NCI-H187 (cell line): ENCODE measurements around the gene LIN37.

Source experiments
- DNase-seq, 2 experiments: peaks; one replicate each; lab custom pipeline; 2025; lab: John Stamatoyannopoulos, UW

Gene LIN37

DNA sequence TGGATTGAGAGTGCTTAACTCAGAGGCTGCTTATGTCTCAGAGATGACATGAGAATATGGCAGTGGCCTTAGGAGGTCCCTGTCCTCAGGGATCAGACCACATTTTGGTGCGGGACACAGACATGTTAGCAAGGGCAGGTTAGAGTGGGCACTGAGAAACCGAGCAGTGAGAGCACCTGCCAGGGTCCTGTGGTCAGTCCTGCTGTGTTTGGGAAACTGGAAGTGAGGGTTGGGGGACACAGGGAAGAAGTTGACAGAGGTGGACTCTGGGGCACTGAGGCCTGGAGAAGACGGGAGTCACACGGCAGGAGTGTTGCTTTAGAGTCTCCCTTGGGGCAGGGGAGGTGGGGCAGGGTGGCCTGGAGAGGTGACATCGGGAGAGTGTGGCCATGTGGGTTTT, 13.5 kb upstream of the LIN37 start:
- DNase-seq = no peak

DNA sequence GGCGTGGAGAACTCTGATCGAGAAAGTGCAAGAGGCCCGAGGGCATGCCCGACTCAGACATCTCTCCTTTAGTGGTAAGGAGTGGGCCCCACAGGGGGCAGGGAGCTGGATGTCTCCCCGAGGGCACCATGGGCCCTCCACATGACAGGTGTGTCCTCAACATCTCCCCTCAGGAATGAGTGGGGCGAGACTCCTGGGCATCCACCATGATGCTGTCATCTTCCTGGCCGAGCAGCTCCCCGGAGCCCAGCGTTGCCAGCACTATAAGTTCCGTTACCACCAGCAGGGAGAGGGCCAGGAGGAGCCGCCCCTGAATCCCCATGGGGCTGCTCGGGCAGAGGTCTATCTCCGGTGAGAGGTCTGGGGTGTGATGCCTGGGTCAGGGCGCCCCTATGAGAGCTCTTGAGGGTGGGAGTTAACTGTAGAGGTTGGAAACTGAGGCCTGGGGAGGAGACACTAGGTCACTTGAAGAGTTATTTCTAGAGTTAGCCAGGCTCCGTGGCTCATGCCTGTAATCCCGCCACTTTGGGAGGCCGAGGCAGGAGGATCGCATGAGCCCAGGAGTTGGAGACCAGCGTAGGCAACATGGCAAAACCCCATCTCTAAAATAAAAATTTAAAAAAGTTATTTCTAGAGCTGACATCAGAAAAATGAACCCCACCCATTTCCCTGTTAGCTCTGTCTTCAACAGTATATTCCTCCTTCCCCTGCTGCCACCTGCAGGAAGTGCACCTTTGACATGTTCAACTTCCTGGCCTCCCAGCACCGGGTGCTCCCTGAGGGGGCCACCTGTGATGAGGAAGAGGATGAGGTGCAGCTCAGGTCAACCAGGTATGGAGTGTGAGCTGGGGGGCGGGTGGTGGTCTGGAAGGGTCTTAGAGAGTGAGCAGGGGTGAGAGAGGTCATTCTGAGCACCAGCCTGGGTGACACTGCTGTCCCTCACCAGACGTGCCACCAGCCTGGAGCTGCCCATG, 11.2 kb upstream of the LIN37 start:
- DNase-seq = no peak

DNA sequence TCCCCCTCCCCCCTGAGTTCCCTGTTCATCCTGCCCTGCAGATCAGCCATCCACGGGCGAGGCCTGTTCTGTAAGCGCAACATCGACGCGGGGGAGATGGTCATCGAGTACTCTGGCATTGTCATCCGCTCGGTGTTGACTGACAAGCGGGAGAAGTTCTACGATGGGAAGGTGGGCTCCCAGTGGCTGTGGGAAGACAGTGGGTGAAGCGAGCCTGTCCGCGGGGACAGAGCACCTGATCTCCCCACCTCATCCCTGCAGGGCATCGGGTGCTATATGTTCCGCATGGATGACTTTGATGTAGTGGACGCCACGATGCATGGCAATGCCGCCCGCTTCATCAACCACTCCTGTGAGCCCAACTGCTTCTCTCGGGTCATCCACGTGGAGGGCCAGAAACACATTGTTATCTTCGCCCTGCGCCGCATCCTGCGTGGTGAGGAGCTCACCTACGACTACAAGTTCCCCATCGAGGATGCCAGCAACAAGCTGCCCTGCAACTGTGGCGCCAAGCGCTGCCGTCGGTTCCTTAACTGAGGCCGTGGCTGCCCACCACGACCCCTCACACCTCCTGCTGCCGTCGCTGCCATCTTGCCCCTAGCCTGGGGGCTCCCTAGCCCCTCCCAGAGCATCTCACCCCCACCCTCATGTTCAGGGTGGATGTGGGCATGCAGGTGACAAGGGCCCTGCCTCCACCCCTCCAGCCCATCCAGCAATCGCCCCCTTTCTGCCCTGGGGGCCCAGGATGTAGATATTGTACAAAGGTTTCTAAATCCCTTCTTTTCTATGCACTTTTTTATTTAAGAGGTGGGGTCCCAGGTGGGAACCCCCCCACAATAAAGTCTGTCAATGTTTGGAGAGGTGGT, 10.1 kb upstream of the LIN37 start:
- no peak for DNase-seq

DNA sequence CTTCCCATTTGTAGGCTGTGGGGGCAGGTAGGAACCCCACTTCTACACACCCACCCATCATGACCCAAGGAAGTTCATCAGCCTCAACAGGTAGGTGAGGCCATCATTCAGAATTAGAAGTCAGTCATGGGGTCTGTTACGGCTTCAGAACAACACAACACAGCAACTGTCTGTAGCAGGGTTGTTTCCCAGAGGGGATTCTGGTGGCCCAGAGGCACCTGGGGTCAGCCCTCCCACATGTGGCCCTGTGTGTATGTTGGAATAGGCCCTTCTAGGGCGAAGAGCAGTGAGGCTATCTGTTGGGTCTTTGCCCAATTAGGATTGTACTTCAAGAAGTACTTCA, 9.5 kb upstream of the LIN37 start:
- no peak for DNase-seq

DNA sequence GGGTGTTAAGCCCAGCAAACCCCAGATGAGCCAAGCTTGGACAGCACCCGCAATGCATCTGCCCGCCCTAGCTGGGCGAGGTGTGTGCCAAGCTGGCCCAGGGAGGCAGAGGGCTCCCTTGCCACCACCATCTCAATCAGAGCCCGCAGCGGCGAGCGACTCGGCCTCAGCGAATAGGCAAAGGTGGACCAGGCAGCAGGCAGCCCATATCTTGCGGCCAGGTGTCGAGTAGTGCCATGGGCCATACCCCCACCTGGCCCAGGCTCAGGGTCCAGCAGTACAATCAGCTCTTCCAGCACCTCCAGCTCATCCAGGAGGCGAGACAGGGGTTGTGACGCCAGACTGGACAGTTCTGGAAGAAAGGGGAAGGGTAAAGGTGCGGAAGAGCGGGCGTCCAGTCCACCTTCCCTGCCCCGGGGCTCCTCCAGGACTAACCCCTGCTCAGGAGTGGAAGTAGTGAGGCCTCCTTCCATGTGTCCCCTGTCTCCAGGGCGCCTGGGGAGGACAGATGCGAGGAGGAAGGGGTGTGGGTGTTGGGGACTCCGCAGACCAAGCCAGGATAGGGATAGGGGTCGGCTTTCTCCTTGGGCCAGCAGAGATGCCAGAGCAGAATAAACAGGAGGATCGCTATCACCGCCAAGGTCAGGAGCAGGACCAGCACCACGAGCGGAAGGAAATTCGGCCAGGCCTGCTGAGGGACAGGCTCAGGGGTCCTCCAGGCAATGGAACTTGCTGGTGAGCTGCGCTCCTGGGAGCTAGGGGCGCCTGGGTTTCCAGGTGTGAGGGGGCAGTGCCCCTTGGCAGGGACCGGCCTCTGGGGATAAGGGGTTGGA, 8.9 kb upstream of the LIN37 start:
- DNase-seq = no peak

DNA sequence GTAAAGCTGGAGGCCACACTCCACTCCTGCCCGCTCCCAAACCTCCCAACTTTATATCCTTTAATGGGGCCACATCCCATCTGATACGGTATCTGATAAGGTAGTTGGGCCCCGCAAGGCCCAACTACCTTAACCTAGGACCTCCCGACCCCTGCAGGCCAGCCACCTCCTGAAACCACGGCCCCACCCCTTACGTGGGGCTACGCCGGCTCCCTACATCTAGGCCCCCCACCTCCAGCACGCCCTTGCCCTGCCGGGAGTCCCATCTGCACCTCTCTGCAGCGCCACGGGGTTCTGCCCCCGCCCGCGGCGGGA, 8.3 kb upstream of the LIN37 start:
- no peak for DNase-seq

DNA sequence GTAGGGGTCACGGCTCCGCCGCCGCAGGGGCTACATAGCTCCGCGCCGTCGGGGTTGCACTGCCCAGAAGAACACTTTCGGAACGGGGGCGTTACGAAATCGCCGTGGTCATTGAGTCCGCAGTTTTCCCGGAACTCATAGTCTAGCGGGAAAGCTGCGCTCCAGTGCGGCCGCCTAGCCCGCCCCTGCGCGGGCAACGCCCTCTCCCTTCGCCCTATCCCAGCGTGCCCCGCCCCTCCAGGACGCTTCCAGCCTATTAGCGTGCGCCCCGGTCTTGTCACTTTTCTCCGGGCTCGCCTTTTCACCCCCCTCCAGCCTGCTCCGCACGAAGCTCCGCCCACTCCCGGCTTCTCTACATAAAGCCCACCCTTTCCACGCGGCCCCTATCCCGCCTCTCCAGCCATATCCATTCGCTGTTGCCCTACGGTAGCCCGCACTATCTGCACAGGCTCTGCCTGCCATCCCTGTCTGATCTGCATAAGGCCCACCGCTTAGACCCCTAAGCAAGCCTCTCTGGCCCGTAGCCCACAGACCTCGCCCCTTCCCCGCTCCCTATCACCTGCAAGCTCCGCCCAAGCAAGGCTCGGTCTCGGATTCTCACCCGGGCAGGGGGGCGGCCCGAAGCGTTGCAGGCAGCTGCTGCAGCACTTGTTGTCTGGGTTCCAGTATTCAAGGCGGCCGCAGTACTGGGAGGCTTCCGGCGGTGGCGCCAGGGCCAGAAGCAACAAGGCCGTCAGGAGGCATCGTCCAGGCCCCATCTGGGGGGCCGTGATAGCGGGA, 7.8 kb upstream of the LIN37 start:
- DNase-seq = peak; percentile 97 to 98

DNA sequence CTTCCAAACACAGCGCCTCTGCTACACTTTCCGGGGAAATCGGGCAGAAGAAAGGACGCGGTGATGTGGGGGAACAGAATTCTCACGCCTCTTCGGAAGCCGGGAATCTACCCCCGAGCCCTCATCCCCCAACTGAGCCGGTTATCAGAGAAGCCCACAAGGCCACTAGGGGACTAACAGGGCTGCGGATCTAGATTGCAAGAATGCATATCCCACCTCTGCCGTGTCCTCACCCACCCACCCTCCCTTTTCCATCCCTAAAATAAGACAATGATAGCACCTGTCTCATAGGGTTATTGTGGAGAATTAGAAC, 7.2 kb upstream of the LIN37 start:
- no peak for DNase-seq

DNA sequence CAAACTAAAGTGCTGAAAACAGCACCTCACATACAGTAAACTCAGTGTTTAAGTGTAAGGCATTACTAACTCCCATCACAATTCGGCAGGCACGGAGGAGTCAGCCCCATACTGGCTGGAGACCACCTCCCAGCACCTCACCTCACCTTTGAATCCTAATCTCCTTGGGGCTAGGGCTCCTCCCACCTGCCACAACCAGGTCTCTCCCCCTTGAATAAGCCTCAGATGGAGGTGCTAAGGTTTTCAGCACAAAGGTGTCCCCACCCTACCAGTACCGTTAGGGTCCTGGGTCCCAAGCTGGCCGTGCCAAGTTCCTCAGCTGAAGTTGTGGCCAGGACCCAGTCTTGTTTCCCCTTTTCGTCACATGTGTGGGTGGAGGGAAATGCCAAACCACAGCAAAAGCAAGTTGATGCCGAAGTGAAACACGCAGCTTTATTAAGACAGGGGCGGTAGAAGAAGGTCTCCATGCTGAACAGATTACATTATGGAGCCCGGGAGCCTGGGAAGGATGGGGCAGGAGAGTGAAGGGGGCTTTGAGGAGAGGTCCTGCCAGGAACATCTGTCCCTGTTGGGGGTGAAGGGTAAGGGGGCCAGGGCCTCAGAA, 6.2 kb upstream of the LIN37 start, which contains the start of gene IGFLR1:
Gene IGFLR1, minus strand, starts transcription at position 332 of the 604 bp plus-strand sequence. CDS start 1,272 bp downstream, outside the sequence.
- DNase-seq = no peak

DNA sequence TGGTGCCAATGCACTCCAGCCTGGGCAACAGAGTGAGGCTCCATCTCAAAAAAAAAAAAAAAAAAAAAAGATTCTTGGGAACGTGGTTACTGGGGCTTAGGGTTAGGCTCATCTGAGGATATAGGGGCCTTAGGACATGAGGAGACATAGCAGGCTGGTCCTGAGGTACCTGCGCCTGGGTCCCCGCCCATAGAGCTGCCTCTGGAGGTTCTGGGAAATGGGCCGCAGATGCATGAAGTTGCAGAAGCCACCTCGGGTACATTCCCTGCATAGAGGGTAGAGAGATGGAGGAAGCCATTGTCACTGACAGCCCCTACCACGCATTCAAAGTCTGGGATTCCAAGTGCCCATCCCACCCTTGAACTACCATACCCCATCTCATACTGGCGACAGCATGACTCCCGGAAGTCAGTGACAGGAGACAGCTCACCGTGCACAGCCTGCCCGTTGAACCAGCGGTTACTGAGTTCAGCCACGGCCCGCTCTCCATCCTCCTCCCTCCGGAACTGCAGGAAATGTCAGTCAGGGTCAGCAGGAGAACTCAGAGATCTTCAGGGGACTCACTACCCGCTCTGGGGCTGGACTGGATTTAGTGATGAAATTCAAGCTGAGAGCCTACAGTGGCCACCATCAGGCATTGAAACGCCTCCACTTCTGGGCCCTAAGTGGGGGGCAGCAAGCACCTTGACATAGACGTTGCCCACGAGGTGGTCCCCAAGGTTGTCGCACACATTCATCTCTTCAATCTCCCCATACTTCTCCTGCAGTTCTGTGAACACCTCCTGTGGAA, 4.5 kb upstream of the LIN37 start:
- no peak for DNase-seq

DNA sequence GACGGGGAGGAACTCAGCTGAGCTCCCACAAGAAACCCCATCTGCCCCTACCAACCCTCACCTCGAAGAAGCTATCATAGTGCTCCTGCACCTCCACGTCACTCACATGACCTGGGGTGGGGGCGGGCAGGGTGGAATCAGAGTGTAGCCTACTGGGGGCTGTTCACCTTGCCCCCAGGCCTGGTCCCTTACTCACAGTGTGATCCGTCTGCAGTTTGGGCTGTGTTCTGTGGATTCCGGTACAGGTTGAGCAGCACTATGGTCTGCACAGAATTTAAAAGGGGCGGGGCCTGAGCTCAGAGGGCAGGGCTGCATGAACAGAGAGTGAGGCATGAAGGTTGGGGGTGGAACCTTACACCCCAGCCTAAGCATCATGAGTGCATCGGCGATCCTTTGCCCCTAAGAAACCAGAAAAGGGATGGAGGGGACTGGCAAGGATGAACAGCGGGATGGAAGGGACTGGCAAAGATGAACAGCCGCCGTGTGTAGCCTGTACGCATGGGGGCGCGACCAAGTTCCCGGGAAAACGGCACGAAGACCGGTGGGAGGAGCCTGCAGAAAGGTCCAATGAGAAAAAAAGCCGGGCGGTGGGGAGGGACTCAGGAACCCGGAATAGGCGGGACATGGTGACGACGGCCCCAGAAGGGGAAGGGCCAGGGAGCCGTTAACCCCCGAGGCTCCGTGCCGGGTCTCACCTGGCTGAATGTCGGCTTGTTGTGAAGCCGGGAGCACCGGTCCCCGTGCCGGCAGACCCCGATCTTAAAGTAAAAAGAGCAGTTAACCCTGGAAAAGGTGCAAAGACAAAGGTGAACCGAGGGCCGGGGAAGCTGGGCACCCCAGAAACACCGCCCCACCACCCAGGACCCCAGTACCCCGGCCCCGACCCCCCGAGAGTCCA, 3.7 kb upstream of the LIN37 start:
- DNase-seq = peak; percentile 87 to 98

DNA sequence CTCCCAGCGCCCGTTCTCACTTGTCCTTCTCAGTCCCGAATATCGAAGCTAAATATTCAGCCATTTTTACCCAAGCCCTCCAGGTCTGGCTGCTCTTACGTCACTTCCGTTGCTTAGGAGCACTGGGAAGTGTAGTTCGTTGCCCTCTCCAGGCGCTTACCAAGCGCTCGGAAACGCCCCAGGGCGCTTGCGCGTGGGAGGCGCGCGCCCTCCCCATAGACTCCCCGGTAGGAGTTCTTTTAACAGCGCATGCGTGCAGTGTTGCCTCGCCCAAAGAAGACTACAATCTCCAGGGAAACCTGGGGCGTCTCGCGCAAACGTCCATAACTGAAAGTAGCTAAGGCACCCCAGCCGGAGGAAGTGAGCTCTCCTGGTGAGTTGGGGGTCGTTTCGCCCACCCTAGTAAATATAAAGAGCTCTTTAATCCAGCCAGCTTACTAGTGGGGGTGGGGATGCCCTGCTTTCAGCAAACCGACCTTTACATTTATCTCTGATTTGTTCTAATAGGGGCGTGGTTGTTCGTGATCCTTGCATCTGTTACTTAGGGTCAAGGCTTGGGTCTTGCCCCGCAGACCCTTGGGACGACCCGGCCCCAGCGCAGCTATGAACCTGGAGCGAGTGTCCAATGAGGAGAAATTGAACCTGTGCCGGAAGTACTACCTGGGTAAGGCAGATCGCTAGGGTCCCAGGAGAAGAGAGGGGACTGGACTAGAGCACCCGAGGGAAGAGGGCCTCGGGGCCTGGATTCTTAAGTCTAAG, 2.9 kb upstream of the LIN37 start, which contains the start of the genes PSENEN and U2AF1L4:
Gene PSENEN, plus strand, starts transcription at position 324 of the 759 bp plus-strand sequence. Its CDS starts 280 bp downstream, at position 604.
Gene U2AF1L4, minus strand, starts transcription at position 91 of the 759 bp plus-strand sequence. Its CDS starts 27 bp downstream, at position 64.
- DNase-seq = peak; percentile 97 to 99

DNA sequence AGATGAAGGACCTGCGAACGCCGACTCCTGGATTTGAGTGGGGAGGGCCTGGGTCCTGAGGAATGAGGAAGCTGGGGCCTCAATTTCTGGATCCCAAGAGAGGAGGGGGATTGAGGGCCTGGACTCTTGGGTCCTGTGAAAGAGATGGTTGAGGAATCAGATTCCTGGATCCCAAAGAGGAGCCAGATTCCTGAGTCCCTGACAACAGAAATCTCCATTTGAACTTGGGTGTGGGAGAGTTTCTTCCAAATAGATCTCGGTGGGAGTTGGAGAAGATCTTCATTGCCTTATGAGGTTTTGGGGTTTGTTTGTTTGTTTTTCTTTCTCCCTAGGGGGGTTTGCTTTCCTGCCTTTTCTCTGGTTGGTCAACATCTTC, 2.3 kb upstream of the LIN37 start:
- DNase-seq = no peak

DNA sequence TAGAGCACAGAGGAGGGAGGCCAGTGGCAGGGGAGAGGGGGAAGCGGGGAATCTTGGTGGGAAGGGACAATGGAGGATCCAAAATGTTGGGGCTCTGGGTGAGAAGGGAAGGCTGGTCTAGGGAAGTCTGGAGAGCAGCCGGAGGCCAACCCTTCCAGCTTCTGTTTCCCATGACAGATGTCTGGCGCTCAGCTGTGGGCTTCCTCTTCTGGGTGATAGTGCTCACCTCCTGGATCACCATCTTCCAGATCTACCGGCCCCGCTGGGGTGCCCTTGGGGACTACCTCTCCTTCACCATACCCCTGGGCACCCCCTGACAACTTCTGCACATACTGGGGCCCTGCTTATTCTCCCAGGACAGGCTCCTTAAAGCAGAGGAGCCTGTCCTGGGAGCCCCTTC, 1.8 kb upstream of the LIN37 start:
- no peak for DNase-seq

DNA sequence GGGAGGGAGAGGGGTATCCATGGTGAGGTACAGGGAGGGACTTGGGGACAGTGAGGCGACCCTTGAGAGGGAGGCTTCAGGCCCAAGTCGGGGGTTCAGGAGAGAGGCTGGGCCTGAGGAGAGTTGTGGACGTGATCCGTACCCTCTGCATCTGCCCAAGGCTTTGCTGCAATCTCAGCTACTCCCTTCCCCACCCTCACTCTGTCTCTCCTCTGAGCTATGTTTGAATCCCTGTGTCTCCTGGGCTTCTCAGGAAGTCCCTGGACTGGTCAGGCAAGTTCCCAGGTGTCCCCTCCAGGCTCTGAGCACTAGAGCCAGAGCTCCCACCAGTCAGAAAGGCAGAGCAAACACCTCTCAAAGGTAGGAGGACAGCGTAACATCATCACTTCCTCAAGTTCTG, 1.8 kb downstream of the LIN37 start:
- DNase-seq = no peak

DNA sequence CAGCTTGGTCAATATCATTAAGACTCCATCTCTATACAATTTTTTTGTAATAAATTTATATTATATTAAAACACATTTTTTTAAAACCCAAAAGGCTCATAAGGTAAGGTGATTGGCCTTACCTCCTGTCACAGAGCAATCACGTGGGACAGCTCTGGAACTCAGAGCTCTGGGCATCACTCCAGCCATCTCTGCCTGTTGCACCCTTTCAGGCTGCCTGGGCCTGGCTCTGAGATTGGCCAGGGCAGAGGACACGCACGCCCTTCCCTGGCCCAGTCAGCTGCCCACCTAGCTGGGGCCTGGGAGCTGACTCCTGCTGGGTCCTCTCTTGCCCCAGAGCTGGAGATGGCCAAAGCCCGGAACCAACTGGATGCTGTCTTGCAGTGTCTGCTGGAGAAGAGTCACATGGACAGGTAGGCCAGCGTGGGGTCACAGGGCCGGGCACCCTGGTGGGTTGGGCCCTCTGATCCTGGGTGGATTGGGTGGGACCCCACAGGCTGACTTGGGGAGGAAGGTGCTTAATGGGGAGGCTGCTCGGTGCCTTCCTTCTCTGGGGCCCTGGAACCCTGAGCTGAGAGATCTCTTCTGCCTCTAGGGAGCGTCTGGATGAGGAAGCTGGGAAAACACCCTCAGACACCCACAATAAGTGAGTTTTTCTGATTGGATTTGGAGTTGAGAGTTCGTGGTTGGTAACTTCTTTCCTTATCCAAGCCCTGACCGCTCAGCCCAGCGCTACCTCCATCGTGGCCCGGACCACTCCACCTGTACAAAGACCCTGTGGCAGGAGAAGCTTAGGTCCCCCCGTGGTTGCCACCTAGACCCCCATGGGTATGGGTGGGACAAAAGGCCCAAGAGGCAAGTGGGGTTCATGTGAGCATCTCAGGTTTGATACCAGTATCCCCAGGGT, 3.7 kb downstream of the LIN37 start:
- no peak for DNase-seq

DNA sequence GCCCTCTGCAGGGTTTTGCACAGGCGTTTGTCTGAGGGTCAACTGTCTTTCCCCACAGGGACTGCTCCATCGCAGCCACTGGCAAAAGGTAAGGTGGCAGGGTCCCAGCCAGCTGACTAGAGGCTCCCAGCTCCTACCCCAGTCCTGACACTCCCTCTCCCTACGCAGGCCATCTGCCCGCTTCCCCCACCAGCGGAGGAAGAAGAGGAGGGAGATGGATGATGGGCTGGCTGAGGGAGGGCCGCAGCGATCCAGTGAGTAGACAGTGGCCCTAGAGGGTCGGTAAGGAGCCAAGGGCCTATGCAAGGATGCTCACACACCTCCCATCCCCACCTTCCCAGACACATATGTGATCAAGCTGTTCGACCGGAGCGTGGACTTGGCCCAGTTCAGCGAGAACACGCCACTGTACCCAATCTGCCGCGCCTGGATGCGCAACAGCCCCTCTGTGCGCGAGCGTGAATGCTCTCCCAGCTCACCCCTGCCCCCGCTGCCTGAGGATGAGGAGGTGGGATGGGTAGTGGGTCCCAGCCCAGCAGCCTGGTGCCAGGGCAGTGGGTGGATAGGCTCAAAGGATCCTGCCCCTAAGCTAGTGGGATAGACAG, 4.5 kb downstream of the LIN37 start:
- DNase-seq = no peak
